NOMO-1 treated with dmso at 0.1 percent for 144 hours (cell line): ENCODE results near the gene ZBTB20.

Source experiments
- DNase-seq: peaks from one replicate; lab custom pipeline; 2025; ENCODE audit not compliant: unreplicated experiment; lab: John Stamatoyannopoulos, UW

ZBTB20 gene

GRCh38 chr3:114310695-114311094 is 836.4 kb downstream of the ZBTB20 start:
- no peak for DNase-seq

- no peak for DNase-seq
Measured at GRCh38 chr3:114308830-114309229, 838.3 kb downstream of the ZBTB20 start.

- no peak for DNase-seq
Measured at GRCh38 chr3:114308377-114308776, 838.7 kb downstream of the ZBTB20 start.

GRCh38 chr3:114307832-114308231 is 839.3 kb downstream of the ZBTB20 start:
- no peak for DNase-seq

- no peak for DNase-seq
Measured at GRCh38 chr3:114307222-114307830, 839.8 kb downstream of the ZBTB20 start.

- DNase-seq, result no peak
Measured at GRCh38 chr3:114299941-114300624, 847.0 kb downstream of the ZBTB20 start.

GRCh38 chr3:114299421-114299820 is 847.7 kb downstream of the ZBTB20 start:
- DNase-seq, result no peak

- DNase-seq, result no peak
Measured at GRCh38 chr3:114295946-114296345, 851.1 kb downstream of the ZBTB20 start.

- DNase-seq, result no peak
Measured at GRCh38 chr3:114294940-114295480, 852.1 kb downstream of the ZBTB20 start.

GRCh38 chr3:114293838-114294535 is 853.1 kb downstream of the ZBTB20 start, which contains the start of gene TIGIT:
TIGIT (plus strand) TSS chr3:114294028; CDS start chr3:114294062, 34 bp downstream.
- no peak for DNase-seq

- DNase-seq, result peak; percentile 18
Measured at GRCh38 chr3:114290911-114291901, 855.9 kb downstream of the ZBTB20 start.

GRCh38 chr3:114286266-114286665 is 860.8 kb downstream of the ZBTB20 start:
- no peak for DNase-seq

- no peak for DNase-seq
Measured at GRCh38 chr3:114285648-114286230, 861.3 kb downstream of the ZBTB20 start.

- DNase-seq, result no peak
Measured at GRCh38 chr3:114284644-114285043, 862.4 kb downstream of the ZBTB20 start.
